SK-N-SH treated with all-trans-retinoic acid at 6 μM for 48 hours (cell line): Measurements from ENCODE around the gene SLC6A3.

Source experiments
- ATAC-seq: fragments of 200-7000 bp; cut with Tn5 transposase; 3 replicates; pipeline ENCODE4 v1.9.1; 2020; ENCODE audit warnings: mild to moderate bottlenecking, moderate library complexity
- ARNTL ChIP-seq: fragments of 450-650 bp; formaldehyde crosslinking; IDR thresholded peaks from 2 replicates; pipeline ENCODE4 v1.5.0; 2020; ENCODE audit warnings: low read depth, mild to moderate bottlenecking, moderate library complexity, borderline replicate concordance
- BACH2 ChIP-seq: fragments of 250-450 bp; sonication (Bioruptor Pico); IDR thresholded peaks from 2 replicates; pipeline ENCODE4 v1.9.0; 2021; ENCODE audit warnings: mild to moderate bottlenecking, borderline replicate concordance
- CSDC2 ChIP-seq: fragments of 250-450 bp; sonication (Bioruptor Pico); IDR thresholded peaks from 2 replicates; pipeline ENCODE4 v1.5.0; 2020; ENCODE audit warnings: mild to moderate bottlenecking, moderate library complexity
- ESRRG ChIP-seq: fragments of 250-450 bp; sonication (Bioruptor Pico); IDR thresholded peaks from 2 replicates; pipeline ENCODE4 v1.6.1; 2021; ENCODE audit warnings: mild to moderate bottlenecking
- GLIS3 ChIP-seq: fragments of 250-450 bp; sonication (Bioruptor Pico); IDR thresholded peaks from 2 replicates; pipeline ENCODE4 v1.5.0; 2020; ENCODE audit warnings: mild to moderate bottlenecking, moderate library complexity
- ISL1 ChIP-seq: fragments of 250-450 bp; sonication (Bioruptor Pico); IDR thresholded peaks from 2 replicates; pipeline ENCODE4 v2.1.2; 2022; ENCODE audit warnings: mild to moderate bottlenecking, moderate library complexity
- PPARA ChIP-seq: fragments of 250-450 bp; sonication (Bioruptor Pico); IDR thresholded peaks from 2 replicates; pipeline ENCODE4 v1.5.0; 2020; ENCODE audit warnings: mild to moderate bottlenecking, borderline replicate concordance
- RARB ChIP-seq: fragments of 250-450 bp; sonication (Bioruptor Pico); IDR thresholded peaks from 2 replicates; pipeline ENCODE4 v1.8.0; 2021; ENCODE audit warnings: mild to moderate bottlenecking, moderate library complexity
- SNAI2 ChIP-seq: fragments of 250-450 bp; sonication (Bioruptor Pico); IDR thresholded peaks from 2 replicates; pipeline ENCODE4 v1.5.0; 2020; ENCODE audit warnings: mild to moderate bottlenecking, moderate library complexity
- TCF4 ChIP-seq: fragments of 250-450 bp; sonication (Bioruptor Pico); IDR thresholded peaks from 2 replicates; pipeline ENCODE4 v1.8.0; 2021; ENCODE audit warnings: mild to moderate bottlenecking, moderate library complexity, borderline replicate concordance
- TOX ChIP-seq: fragments of 250-450 bp; sonication (Bioruptor Pico); IDR thresholded peaks from 2 replicates; pipeline ENCODE4 v1.8.0; 2021; ENCODE audit warnings: mild to moderate bottlenecking, moderate library complexity, borderline replicate concordance
- ZC3H10 ChIP-seq: fragments of 250-450 bp; sonication (Bioruptor Pico); IDR thresholded peaks from 2 replicates; pipeline ENCODE4 v1.5.1; 2021; ENCODE audit warnings: mild to moderate bottlenecking, moderate library complexity
- ZFP3 ChIP-seq: fragments of 250-450 bp; sonication (Bioruptor Pico); IDR thresholded peaks from 2 replicates; pipeline ENCODE4 v1.5.0; 2020; ENCODE audit warnings: mild to moderate bottlenecking, moderate library complexity
- ZFP30 ChIP-seq: fragments of 450-650 bp; formaldehyde crosslinking; IDR thresholded peaks from 2 replicates; pipeline ENCODE4 v1.5.0; 2022; ENCODE audit warnings: mild to moderate bottlenecking, moderate library complexity
- ZNF565 ChIP-seq: fragments of 450-650 bp; formaldehyde crosslinking; conservative IDR thresholded peaks from 2 replicates; pipeline ENCODE4 v1.5.0; 2020; ENCODE audit warnings: low read depth, mild to moderate bottlenecking, moderate library complexity
- ZNF70 ChIP-seq: fragments of 450-650 bp; formaldehyde crosslinking; IDR thresholded peaks from 2 replicates; pipeline ENCODE4 v1.5.0; 2020; ENCODE audit warnings: mild to moderate bottlenecking, moderate library complexity
- ZNF8 ChIP-seq: fragments of 450-650 bp; formaldehyde crosslinking; IDR thresholded peaks from 2 replicates; pipeline ENCODE4 v1.5.0; 2020; ENCODE audit warnings: mild to moderate bottlenecking, moderate library complexity
- TF ChIP-seq, protein P1 (sequence below): fragments of 250-450 bp; sonication (Bioruptor Pico); IDR thresholded peaks from 2 replicates; pipeline ENCODE4 v1.8.0; 2021; ENCODE audit warnings: low read depth, mild to moderate bottlenecking, moderate library complexity, borderline replicate concordance
- TF ChIP-seq, protein P2 (sequence below): fragments of 250-450 bp; sonication (Bioruptor Pico); IDR thresholded peaks from 2 replicates; pipeline ENCODE4 v1.5.1; 2021; ENCODE audit warnings: mild to moderate bottlenecking, moderate library complexity
- TF ChIP-seq, protein P3 (sequence below): fragments of 250-450 bp; sonication (Bioruptor Pico); IDR thresholded peaks from 2 replicates; pipeline ENCODE4 v1.8.0; 2020; ENCODE audit warnings: mild to moderate bottlenecking, moderate library complexity, borderline replicate concordance
- TF ChIP-seq, protein P4 (sequence below): fragments of 250-450 bp; sonication (Bioruptor Pico); IDR thresholded peaks from 2 replicates; pipeline ENCODE4 v1.5.1; 2020; ENCODE audit warnings: low read depth, mild to moderate bottlenecking, moderate library complexity
- TF ChIP-seq, protein P5 (sequence below): fragments of 250-450 bp; sonication (Bioruptor Pico); IDR thresholded peaks from 2 replicates; pipeline ENCODE4 v1.5.0; 2020; ENCODE audit warnings: mild to moderate bottlenecking, moderate library complexity

The SLC6A3 gene

DNA sequence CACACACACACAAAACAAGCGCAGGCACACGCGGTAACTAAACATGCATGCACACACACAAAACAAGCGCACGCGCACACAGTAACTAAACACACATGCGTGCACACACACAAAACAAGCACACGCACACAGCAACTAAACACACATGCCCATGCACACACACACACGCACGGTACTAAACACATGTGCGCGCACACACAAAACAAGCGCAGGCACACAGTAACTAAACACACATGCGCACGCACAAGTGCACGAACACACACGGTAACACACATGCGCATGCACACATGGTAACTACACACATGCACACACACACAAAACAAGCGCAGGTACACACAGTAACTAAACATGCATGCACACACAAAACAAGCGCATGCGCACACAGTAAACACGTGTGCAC, 19.9 kb upstream of the SLC6A3 start:
- ATAC-seq: no peak
- no peak for TF ChIP-seq ZFP3 (CRISPR knock-in tag)
- TF ChIP-seq ZFP30: no peak
- no peak for TF ChIP-seq ZNF70 (CRISPR knock-in tag)
- TF ChIP-seq RARB (CRISPR knock-in tag): no peak
- no peak for TF ChIP-seq TCF4 (CRISPR knock-in tag)
- TF ChIP-seq ZC3H10 (CRISPR knock-in tag): no peak
- TF ChIP-seq ZNF8 (CRISPR knock-in tag): no peak
- no peak for TF ChIP-seq TOX
- TF ChIP-seq, protein P1, sequence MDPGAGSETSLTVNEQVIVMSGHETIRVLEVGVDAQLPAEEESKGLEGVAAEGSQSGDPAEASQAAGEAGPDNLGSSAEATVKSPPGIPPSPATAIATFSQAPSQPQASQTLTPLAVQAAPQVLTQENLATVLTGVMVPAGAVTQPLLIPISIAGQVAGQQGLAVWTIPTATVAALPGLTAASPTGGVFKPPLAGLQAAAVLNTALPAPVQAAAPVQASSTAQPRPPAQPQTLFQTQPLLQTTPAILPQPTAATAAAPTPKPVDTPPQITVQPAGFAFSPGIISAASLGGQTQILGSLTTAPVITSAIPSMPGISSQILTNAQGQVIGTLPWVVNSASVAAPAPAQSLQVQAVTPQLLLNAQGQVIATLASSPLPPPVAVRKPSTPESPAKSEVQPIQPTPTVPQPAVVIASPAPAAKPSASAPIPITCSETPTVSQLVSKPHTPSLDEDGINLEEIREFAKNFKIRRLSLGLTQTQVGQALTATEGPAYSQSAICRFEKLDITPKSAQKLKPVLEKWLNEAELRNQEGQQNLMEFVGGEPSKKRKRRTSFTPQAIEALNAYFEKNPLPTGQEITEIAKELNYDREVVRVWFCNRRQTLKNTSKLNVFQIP (CRISPR knock-in tag): no peak
- TF ChIP-seq, all 23 proteins: peak for 0

DNA sequence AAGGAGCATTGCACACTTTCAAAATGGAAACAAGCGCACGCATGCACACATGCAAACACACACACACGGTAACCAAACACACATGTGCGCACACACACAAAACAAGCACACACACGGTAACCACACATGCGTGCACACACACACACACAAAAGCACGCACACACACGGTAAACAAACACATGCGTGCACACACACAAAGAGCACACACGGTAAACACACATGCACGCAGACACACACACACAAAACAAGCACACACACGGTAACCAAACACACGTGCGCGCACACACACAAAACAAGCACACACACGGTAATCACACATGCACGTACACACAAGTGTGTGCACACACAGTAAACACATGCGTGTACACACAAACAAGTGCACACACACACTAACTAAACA, 19.3 kb upstream of the SLC6A3 start:
- ATAC-seq: no peak
- TF ChIP-seq ZNF8 (CRISPR knock-in tag) (no peak), ZC3H10 (CRISPR knock-in tag) (no peak), ISL1 (CRISPR knock-in tag) (no peak), ZFP3 (CRISPR knock-in tag) (no peak), PPARA (CRISPR knock-in tag) (no peak), ZFP30 (no peak), ARNTL (CRISPR knock-in tag) (no peak), TOX (no peak), CSDC2 (CRISPR knock-in tag) (no peak), ZNF70 (CRISPR knock-in tag) (no peak), ZNF565 (no peak), SNAI2 (CRISPR knock-in tag) (no peak), GLIS3 (CRISPR knock-in tag) (no peak)
- TF ChIP-seq, protein P2, sequence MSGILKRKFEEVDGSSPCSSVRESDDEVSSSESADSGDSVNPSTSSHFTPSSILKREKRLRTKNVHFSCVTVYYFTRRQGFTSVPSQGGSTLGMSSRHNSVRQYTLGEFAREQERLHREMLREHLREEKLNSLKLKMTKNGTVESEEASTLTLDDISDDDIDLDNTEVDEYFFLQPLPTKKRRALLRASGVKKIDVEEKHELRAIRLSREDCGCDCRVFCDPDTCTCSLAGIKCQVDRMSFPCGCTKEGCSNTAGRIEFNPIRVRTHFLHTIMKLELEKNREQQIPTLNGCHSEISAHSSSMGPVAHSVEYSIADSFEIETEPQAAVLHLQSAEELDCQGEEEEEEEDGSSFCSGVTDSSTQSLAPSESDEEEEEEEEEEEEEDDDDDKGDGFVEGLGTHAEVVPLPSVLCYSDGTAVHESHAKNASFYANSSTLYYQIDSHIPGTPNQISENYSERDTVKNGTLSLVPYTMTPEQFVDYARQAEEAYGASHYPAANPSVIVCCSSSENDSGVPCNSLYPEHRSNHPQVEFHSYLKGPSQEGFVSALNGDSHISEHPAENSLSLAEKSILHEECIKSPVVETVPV: no peak
- TF ChIP-seq, protein P3, sequence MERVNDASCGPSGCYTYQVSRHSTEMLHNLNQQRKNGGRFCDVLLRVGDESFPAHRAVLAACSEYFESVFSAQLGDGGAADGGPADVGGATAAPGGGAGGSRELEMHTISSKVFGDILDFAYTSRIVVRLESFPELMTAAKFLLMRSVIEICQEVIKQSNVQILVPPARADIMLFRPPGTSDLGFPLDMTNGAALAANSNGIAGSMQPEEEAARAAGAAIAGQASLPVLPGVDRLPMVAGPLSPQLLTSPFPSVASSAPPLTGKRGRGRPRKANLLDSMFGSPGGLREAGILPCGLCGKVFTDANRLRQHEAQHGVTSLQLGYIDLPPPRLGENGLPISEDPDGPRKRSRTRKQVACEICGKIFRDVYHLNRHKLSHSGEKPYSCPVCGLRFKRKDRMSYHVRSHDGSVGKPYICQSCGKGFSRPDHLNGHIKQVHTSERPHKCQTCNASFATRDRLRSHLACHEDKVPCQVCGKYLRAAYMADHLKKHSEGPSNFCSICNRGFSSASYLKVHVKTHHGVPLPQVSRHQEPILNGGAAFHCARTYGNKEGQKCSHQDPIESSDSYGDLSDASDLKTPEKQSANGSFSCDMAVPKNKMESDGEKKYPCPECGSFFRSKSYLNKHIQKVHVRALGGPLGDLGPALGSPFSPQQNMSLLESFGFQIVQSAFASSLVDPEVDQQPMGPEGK (CRISPR knock-in tag): no peak
- TF ChIP-seq, protein P1 (CRISPR knock-in tag): no peak
- TF ChIP-seq, protein P4, sequence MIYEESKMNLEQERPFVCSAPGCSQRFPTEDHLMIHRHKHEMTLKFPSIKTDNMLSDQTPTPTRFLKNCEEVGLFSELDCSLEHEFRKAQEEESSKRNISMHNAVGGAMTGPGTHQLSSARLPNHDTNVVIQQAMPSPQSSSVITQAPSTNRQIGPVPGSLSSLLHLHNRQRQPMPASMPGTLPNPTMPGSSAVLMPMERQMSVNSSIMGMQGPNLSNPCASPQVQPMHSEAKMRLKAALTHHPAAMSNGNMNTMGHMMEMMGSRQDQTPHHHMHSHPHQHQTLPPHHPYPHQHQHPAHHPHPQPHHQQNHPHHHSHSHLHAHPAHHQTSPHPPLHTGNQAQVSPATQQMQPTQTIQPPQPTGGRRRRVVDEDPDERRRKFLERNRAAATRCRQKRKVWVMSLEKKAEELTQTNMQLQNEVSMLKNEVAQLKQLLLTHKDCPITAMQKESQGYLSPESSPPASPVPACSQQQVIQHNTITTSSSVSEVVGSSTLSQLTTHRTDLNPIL (CRISPR knock-in tag): no peak
- TF ChIP-seq, protein P5, sequence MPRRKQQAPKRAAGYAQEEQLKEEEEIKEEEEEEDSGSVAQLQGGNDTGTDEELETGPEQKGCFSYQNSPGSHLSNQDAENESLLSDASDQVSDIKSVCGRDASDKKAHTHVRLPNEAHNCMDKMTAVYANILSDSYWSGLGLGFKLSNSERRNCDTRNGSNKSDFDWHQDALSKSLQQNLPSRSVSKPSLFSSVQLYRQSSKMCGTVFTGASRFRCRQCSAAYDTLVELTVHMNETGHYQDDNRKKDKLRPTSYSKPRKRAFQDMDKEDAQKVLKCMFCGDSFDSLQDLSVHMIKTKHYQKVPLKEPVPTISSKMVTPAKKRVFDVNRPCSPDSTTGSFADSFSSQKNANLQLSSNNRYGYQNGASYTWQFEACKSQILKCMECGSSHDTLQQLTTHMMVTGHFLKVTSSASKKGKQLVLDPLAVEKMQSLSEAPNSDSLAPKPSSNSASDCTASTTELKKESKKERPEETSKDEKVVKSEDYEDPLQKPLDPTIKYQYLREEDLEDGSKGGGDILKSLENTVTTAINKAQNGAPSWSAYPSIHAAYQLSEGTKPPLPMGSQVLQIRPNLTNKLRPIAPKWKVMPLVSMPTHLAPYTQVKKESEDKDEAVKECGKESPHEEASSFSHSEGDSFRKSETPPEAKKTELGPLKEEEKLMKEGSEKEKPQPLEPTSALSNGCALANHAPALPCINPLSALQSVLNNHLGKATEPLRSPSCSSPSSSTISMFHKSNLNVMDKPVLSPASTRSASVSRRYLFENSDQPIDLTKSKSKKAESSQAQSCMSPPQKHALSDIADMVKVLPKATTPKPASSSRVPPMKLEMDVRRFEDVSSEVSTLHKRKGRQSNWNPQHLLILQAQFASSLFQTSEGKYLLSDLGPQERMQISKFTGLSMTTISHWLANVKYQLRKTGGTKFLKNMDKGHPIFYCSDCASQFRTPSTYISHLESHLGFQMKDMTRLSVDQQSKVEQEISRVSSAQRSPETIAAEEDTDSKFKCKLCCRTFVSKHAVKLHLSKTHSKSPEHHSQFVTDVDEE: no peak

DNA sequence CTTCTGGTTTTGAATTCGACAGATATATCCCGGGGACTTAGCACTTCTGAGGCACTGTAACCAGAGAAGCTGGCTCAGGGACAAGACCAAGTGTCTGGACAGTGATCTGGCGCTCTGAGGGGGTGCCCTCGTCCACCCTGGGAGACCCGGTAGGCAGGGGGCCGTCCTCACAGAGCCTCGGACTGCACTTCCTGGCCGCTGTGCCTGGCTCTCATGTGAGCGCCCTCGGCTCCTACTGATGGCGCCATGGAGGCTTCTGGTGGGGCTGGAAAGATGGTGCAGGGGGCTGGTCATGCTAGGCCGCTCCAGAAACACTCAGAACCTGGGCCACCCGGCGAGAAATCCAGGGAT, 18.8 kb upstream of the SLC6A3 start:
- no peak for ATAC-seq
- TF ChIP-seq SNAI2 (CRISPR knock-in tag) (no peak), ISL1 (CRISPR knock-in tag) (no peak), ESRRG (CRISPR knock-in tag) (no peak), TOX (no peak), BACH2 (CRISPR knock-in tag) (no peak)
- TF ChIP-seq, protein P3 (CRISPR knock-in tag): no peak
- TF ChIP-seq, protein P2: no peak
